Measurements from ENCODE around the gene KHSRP.

KHSRP gene

DNA sequence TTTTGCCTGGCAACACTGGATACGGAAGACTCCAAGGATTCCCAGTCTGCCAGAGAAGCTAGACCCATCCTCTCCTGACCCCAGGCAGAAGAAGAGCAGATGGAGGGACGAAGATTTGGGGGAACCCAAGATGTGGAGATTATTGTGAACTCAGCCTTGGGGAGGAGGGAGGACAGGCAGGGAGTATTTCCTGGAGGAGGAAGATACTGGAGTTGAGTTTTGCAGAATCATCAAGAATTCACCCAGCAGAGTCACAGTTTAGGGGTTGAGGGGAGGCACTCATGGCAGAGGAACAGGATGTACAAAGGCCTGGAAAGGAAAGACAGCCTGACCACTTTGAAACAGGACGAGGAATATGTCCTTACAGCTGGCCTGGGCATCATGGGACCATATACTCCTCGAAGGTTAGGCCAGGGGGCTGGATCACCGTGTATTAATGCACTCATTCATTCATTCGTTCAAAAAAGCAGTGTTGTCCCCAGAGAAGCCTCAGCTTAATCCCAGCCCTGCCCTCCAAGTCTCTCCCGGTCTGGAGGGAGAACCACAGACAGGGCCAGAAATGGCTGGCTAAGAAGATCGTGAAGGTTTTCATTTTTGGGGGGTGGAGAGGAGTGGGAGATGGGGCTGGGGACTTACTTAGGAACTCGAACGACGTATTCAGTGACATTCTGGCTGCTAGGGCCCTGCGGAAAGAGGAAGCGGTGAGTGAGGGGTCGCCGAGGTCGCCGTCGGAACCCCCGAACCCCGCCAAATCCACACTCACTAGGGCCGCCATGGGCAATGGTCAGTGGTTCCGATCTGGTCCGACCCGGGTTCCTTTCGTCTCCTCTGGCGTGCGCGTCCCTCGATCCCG is 32.2 kb downstream of the KHSRP start:
- no peak for DNase-seq (ENCODE audit: low read depth in 2 of 2)

DNA sequence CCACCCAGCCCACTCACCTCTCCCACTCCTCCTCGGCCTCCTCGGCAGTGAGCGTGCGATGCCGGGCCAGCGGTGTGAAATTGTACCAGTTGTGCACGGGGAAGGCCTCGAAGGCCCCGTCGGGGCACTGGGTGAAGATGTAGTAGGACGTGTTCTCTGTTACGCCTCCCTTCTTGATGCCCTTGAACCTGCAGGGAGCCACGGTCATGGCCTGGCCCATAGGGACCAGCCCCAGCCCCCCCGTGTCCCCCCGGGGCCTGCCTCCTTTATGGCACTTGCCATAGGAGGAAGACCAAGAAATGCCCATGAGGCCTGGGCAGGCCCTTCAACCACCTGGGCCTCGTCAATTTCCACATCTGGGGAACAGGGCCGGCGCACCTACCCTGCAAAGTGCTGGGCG is 37.2 kb downstream of the KHSRP start:
- DNase-seq (ENCODE audit: low read depth in 2 of 2): no peak

DNA sequence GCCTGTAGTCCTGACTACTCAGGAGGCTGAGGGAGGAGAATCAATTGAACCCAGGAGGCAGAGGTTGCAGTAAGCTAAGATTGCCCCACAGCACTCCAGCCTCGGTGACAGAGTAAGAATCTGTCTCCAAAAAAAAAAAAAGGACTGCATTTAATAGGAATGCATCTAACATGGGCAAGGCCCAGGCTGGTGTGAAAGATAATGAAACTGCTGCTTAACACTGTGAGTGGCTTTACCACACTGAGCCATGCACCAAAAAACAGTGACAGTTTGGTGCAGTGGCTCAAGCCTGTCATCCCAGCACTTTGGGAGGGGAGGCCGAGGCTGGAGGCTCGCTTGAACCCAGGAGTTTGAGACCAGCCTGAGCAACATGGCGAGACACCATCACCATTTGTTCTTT is 40.2 kb downstream of the KHSRP start:
- no peak for DNase-seq (ENCODE audit: low read depth in 2 of 2)

DNA sequence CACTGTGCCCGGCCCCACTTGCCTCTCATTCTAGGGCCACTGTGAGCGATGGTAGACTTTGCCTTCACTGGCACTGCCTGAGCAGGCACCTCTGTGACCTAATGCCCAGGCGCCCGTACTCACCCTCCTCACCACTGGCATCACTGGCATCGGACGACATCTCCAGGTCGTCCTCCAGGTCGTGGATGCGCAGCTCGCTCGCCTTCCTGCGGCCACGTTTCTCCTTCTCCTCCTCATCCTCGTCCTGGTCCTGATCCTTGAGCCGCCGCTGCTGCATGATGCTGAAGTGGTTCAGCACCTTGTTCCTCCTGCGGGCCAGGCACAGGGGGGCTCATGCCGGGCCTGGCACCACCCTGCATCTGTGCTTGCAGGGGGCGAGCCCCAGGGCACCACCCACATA is 41.4 kb downstream of the KHSRP start:
- DNase-seq (ENCODE audit: low read depth in 2 of 2): no peak

DNA sequence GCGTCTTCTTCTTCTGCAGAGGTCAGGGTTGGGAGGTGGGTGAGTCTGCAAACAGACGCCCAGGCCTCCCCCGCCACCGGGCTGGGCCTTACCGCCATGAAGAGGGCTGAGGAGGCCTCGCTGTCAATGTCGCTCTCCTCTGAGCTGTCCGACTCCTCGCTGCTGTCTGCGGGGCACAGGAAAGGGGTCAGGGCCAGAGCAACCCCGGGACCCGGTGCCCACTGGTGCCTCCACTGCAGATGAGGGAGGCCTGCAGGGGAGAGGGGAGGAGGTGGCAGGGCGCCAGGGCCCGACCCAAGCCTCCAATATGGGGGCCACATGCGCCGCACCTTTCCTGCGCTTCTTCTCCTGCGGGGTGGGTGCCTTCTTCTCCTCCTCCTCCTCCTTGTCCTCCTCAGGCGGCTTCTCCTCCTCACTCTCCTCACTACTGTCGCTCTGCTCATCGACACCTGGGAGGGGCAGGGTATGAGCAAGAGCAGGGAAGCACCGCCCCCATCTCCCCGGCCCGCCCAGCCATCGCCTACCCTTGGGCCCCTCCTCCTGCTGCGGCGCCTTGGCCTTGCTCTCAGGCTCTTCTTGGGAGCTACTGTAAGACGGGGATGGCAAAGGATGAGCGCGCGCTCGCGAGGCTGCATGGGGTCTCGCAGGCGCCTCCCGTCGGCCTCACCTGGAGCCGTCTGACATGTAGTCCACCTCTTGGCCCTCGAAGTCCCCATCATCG is 43.4 kb downstream of the KHSRP start:
- DNase-seq (ENCODE audit: low read depth in 2 of 2): no peak

DNA sequence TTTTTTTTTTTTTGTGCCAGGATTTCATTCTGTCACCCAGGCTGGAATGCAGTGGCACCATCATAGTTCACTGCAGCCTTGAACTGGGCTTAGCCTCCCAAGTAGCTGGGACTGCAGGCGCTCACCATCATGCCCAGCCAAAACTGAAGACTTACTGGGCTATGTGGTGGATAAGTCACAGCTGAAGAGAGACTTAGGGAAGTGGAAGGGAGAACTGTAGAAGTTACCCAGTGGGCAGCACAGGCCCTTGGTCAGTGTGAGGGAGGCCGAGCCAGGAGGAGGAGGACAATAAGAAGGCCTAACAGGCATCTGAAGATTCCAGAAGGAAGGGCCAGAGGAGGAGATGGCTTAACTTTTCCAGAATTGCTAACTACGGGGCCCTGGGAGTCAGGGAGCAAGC is 44.9 kb downstream of the KHSRP start:
- no peak for DNase-seq (ENCODE audit: low read depth in 2 of 2)

DNA sequence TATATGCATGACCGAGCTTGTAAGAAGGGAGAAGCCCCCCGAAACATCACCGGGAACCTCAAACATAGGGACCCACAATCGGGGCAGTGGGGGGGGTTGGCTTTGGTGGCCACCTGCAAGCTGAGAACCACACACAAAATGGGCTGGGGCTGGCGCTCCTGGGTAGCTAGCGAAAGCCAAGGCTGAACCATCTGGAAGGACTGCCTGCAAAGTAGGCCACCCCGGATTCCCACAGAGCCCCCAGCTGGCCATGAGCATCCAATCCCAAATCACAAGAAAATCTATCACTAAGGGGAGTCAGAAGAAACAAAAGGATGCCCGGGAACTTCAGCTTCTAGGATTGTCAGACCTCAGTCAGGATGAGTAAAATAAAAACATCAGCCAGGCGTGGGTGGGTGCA is 46.1 kb downstream of the KHSRP start:
- DNase-seq (ENCODE audit: low read depth in 2 of 2): no peak

DNA sequence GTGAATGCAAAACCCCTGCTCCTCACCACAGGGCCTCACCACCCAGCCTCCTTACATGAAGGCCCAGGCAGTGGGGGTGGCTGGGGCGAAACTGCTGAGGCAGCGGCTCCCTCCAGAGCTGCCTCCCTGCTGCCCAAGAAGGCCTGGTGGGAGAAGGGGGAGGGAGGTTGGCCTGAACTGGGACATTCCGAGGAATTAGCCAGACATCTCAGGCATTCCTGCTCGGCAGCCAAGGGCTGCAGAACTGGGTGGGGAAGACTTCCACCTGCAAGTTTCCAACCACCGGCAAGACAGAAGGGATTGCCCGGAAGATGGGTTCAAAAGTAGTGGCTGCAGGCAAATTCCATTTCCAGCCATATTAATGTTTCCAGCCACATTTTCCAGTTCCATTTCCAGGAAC is 46.6 kb downstream of the KHSRP start:
- no peak for DNase-seq (ENCODE audit: low read depth in 2 of 2)

DNA sequence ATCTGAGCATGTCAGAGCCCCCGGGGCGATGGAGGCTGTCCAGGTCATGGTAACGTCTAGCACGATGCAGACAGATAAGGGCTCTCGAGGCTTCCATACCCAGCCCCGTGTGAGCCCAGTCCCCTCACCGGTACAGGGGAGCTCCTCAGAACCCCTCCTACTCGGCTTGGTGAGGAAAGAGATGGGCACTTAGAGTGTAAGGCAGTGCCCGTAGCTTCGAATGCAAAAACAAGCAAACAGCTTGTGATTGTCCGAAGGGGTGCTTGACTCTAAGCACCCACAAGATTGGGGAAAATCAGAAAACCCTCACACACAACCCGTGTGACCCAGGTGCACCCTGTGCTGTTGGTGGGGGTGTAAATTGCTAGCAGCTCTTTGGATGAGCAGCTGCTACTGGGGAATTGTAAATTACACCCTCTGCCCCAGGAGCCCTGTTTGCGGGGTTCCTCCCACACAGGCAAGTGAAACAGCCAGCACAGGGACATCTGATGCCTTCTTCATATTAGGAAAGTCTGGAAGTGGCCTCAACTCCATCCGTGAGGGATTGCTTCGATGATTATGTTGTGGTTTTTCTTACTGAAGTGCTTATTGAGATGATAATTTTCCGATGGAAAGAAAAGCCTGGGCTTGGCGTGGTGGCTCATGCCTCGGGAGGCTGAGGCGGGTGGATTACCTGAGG is 48.0 kb downstream of the KHSRP start:
- no peak for DNase-seq (ENCODE audit: low read depth in 2 of 2)

DNA sequence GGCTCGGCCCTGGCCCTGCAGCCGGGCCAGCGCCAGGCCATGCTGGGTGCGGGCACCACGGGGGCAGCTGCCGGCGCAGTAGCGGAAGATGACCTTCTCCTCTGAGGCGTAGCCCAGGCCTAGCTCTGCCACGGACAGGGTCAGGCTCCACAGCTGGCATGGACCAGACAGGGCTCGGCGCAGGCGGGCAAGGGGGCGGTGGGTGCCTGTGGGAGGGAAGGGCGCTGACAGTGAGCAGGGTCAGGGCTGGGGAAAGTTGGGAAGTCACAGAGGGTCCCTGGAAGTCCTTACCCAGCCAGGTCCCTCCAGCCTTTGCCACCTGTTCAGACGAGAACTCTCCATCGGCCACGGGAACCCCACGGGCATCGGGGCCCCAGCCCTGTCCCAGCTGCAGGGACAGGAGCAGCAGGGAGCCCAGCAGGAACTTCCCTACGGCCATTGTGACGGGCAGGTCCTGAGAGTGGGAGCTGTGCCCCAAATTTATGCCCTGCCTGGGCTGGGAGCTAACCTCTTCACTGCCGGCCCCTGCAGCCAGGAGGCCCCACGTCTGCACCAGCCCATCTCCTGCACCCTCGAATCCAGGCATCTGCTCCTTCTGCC is 49.1 kb downstream of the KHSRP start, which contains the start of gene PSPN:
Gene PSPN, minus strand, starts transcription at position 523 of the 600 bp plus-strand sequence. Its CDS starts 84 bp downstream, at position 439.
- DNase-seq (ENCODE audit: low read depth in 2 of 2): no peak

DNA sequence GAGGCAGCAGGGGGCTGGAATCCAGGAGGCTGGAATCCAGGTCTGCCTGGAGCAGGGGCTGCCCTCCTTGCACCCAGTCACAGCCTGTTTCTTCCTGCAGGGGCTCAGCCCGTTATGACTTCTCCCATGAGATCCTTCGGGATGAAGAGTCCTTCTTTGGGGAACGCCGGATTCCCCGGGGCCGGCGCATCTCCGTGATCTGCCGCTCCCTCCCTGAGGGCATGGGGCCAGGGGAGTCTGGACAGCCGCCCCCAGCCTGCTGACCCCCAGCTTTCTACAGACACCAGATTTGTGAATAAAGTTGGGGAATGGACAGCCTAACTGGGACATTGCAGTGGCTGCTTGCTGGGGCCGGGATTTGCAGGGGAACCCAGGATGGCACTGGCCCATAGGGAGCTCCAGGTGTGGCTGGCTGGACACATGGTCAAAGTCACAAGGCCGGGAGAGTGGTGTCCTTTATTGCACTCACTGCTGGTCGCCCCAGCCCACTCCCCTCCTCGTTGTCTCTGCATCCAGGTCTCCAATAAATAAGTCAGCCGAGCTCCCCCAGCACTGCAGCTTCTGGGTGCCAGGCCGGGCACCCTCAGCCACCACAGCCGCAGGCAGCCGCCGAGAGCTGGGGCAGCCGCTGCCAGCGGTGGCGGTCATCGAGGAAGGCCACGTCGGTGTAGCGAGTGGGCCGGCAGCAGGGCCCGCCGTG is 49.8 kb downstream of the KHSRP start:
- DNase-seq (ENCODE audit: low read depth in 2 of 2): no peak

DNA sequence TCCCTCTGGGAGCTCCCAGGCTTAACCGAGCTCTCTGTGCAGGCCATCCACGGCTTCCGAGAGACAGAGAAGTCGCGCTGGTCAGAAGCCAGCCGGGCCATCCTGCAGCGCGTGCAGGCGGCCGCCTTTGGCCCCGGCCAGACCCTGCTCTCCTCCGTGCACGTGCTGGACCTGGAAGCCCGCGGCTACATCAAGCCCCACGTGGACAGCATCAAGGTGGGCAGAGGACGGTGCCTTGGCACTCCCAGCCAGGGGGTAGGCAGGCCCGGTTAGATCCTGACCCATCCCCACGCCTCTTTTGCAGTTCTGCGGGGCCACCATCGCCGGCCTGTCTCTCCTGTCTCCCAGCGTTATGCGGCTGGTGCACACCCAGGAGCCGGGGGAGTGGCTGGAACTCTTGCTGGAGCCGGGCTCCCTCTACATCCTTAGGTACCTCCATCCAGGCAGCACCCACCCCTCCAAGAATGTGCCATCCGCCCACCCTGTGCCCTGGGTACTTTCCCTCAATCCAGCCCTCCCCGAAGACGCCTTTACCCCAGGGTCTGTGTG is 50.4 kb downstream of the KHSRP start:
- DNase-seq (ENCODE audit: low read depth in 2 of 2): no peak

DNA sequence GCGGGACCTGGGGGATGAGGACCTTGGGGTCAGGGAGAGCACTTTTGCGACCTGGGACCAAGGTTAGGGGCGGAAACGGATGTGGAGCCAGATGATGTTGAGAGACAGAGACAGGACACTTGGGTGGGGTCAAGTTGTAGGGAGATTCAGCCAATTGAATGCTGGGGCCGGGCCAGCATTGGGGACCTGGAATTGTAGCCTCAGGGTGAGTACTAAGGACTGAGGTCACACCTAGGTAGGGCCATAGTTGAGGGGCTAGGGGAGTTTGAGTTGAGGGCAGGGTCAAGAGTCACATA is 50.9 kb downstream of the KHSRP start:
- DNase-seq (ENCODE audit: low read depth in 2 of 2): no peak

DNA sequence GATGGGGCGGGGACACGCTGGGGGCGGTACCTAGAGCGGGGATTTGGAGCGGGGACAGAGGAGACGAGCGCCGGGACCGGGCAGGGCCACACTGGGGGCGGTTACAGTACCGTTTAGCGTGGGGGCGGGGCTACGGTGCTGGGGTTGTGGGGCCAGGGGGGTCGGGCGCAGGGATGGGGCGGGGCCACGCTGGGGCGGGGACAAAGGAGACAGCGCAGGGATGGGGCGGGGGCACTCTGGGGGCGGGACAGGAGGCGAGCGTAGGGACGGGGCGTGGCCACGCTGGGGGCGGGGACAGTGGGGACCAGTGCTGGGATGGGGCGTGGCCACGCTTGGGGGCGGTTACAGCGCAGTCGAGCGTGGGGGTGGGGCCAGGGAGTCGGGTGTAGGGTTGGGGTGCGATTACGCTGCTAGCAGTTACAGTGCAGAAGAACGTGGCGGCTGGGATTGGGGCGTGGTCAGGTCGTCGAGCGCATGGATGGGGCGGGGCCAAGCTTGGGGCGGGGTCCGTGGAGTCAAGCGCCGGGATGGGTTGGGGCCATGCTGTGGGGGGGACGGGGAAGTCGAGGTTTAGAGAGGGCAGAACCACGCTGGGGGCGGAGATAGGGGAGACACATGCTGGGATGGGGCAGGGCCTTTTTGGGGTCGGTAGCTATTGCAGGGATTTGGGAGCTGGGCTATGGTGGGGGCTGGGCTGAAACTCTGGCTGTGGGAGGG is 51.4 kb downstream of the KHSRP start:
- peak; percentile 94 to 96 for DNase-seq (ENCODE audit: low read depth in 2 of 2)

DNA sequence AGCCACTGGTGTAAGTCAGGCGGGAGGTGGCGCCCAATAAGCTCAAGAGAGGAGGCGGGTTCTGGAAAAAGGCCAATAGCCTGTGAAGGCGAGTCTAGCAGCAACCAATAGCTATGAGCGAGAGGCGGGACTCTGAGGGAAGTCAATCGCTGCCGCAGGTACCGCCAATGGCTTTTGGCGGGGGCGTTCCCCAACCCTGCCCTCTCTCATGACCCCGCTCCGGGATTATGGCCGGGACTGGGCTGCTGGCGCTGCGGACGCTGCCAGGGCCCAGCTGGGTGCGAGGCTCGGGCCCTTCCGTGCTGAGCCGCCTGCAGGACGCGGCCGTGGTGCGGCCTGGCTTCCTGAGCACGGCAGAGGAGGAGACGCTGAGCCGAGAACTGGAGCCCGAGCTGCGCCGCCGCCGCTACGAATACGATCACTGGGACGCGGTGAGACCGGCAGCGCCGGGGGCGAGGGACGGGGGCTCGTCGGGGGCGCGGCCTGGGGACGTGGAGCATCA is 52.0 kb downstream of the KHSRP start, which contains the start of gene ALKBH7:
Gene ALKBH7, plus strand, starts transcription at position 201 of the 502 bp plus-strand sequence. Its CDS starts 27 bp downstream, at position 228.
- DNase-seq (ENCODE audit: low read depth in 2 of 2): peak; percentile 89 to 95

DNA sequence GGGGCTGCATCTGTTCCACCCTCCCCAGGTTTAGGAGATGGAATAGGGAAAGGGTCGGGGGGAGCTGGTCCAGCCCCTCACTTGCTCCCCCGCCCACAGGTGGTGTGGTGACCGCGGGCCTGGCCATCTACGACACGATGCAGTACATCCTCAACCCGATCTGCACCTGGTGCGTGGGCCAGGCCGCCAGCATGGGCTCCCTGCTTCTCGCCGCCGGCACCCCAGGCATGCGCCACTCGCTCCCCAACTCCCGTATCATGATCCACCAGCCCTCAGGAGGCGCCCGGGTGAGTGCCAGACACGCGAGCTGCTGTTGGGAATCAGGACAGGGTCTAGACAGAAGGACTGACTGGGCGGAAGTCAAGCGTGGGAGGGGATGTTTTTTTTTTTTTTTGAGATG is 60.3 kb downstream of the KHSRP start:
- DNase-seq (ENCODE audit: low read depth in 2 of 2): no peak
